Measurements from ENCODE around the gene KCNIP3.

The KCNIP3 gene

GRCh38 chr2:95314964-95315611 is 17.9 kb downstream of the KCNIP3 start:
- DNase-seq = peak; percentile 81

GRCh38 chr2:95315801-95316411 is 18.8 kb downstream of the KCNIP3 start:
- DNase-seq = no peak

- no peak for DNase-seq
These were observed 19.4 kb downstream of the KCNIP3 start for GRCh38 chr2:95316466-95317122.

- DNase-seq = no peak
These were observed 20.0 kb downstream of the KCNIP3 start for GRCh38 chr2:95317123-95317500.

GRCh38 chr2:95317665-95318425 is 20.7 kb downstream of the KCNIP3 start:
- no peak for DNase-seq

- DNase-seq = no peak
These were observed 21.5 kb downstream of the KCNIP3 start for GRCh38 chr2:95318431-95319220.

- no peak for DNase-seq
These were observed 22.6 kb downstream of the KCNIP3 start for GRCh38 chr2:95319481-95320343.

DNA sequence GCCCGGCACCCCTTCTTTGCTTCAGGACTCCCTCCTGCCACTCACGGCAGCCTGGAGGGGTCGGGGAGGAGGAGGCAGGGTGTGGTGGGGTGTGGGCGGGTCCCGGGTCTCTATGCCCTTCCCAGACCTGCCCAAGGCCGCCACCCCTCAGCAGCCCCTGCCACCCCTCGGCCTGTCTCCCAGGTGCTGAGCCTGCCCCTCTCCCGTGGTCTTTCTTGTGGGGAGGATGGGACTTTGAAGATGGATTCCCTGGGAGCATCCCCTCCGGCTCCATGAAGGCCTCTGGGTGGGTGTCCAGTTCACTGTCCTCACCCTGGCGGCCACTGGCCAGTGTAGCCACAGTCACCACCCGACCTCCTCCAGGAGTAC is 23.2 kb downstream of the KCNIP3 start:
- no peak for DNase-seq

DNA sequence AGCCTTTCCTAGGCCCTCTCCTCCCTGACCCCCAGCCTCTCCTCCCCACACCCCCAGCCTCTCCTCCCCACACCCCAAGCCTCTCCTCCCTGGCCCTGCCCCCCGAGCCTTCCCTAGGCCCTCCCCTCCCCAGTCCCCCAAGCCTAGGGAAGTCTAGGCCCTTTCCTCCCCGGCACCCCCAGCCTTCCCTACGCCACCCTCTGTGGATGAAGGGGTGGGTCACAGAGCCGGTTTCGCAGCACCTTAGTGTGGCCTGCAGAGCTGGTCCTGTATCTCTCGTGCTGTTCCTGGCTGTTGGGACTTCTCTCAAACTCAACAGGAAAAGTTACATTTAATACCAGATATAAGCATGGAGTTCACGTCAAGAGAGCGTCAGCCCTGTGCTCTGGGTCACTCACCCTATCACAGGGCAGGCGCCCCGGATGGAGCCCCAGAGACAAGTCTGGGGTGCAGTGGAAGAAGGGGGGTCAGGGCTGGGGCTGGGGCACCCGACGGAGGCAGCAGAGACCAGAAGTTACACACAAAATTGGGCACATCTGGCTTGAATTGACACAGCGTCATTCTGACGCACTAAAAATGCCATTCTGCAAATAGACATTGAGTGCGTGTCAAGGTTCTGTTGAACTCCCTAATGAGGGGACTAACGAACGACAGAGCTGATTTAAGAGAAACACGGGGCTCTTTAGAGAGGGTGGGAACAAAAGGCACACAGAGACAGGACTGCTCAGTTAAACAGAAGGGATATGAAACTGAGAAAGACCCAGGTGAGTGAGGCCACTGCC is 24.0 kb downstream of the KCNIP3 start:
- no peak for DNase-seq

GRCh38 chr2:95323347-95324155 is 26.4 kb downstream of the KCNIP3 start:
- no peak for DNase-seq

DNA sequence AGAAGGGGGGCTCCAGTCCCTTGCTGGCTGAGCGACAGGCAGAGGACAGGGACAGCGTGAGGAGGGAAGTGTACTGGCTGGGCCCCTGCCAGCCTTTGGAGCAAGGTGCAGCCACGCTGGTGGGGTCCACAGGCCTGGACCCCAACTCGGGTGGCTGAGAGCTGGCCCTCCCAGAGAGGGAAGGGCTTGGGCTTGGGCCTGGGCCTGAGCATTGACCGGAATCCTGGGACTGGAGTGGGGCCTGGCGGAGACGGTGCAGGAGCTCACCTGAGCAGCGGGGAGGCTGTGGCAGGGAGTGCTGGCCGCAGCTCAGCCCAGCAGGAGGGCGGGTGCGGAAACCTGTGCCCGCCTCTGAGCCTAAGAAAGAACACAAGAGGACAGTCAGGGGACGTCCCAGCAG is 27.9 kb downstream of the KCNIP3 start:
- no peak for DNase-seq

GRCh38 chr2:95325590-95326432 is 28.7 kb downstream of the KCNIP3 start:
- no peak for DNase-seq

- DNase-seq = no peak
These were observed 29.4 kb downstream of the KCNIP3 start for GRCh38 chr2:95326433-95327140.

DNA sequence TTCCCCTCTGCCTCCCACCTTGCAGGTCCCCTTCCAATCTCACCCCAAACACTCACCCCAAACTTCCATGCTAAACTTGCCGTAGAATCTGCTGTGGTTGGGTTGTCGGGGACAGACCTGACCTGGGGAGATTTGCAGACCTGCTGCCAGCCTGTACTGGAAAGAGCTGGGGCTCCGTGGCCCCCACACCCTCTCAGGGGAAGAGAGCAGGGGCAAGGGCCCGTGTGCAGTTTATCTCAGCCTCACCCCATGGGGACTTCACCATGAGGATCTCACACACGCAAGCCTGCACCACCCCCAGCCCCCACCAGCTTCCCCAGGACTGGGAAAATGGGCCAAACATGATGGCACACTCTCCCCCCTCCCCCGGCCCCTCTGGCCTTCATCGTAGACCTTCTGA is 30.7 kb downstream of the KCNIP3 start:
- no peak for DNase-seq

GRCh38 chr2:95328358-95329125 is 31.4 kb downstream of the KCNIP3 start:
- DNase-seq = peak; percentile 75

DNA sequence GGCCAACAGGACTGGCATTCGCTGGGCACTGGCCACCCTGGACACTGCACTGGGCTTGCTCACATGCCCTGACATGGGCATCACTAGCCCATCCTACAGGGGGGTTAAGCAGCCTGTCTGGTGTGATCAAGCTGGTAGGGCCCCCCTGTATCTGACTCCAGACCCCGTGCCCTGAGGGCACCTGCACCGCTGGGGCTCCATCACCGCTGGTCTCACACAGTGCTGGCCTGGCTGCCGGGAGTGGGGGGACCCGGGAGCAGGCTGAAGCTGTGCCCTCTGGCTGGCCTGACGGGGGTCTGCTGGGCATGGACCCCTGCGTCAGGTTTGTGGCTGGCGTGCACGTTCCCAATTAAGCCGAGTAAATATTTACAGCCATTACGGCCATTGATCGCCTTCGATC is 32.3 kb downstream of the KCNIP3 start:
- DNase-seq = no peak

DNA sequence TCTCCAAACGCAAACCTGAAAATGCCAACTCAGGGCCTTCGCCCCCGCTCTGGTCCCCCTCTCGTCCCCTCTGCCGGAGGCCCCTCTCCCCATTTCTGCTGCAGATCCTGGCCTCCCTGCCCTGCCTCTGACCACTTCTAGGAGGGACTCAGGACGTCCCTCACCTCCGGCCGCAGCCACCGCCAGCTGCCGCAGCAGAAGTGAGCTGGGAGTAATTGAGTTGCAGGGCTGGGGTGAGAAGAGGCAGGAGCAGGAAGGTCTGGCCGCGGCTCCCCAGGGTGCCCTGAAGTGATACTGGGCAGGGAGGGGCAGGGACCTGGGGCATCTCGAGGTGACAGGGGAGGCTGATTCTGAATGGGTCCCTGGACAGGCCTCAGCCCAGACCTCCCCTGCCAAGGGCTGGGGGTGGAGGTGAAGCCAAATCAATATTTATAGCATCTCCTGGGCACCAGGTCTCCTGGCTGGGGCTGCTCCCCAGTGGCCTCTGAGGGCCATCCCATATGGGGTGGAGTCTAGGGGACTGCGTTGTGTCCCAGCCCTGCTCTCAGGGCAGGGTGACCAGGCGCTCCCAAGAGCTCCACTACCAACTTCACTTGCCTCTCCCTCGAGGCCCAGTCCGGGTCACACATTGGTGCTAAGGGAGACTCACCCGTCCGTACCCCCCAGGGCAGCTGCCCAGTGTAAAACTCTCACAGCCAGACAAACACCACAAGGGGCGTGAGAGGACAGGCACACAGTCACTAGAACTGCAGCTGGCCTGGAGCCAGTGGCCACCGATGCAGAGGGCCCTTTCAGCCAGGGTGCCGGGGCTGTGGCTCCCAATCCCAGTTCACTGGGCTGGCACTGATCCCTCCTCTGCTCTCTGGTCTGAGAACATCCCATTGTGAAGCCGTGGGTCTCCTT is 33.0 kb downstream of the KCNIP3 start:
- peak; percentile 61 for DNase-seq
